Measurements from ENCODE around the gene RPS14.

The RPS14 gene

DNA sequence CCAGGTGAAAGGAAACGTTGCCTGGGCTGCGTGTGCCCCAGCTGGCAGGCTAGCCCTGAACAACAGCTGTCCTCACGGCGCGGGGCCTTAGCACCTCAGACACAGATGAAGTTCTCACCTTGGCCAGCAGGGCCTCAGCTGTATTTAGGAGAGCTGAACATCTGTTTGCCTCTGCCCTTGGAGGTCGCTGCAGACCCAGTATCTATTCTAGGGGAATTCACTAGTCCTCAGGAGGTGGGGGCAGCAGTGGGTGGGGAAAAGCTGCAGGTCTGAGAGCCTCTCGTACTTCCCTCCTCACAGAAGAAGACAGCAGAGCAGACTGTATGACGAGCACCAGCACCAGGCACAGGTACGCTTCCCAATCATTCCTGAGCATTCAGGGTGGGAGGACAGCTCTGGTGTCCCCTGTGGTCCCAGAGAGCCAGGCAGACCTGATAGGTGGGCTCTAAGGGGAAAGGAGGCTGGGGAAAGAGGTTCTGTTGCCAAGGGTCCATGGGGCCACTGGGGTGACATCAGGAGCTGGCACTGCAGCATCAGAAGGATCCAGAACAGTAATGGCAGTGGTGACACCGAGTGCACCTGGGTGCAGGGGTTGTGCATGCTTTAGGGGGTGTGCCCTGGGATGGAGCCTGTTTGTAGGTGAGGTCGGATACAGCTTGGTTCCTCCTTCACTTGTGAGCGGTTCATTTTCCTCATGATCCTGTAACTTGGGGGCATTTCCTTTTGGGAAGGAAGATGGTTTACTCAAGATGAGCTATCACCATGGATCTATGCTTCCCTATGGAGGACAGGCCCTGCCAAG is 50.6 kb downstream of the RPS14 start:
- no peak for DNase-seq (ENCODE audit: low spot score)

DNA sequence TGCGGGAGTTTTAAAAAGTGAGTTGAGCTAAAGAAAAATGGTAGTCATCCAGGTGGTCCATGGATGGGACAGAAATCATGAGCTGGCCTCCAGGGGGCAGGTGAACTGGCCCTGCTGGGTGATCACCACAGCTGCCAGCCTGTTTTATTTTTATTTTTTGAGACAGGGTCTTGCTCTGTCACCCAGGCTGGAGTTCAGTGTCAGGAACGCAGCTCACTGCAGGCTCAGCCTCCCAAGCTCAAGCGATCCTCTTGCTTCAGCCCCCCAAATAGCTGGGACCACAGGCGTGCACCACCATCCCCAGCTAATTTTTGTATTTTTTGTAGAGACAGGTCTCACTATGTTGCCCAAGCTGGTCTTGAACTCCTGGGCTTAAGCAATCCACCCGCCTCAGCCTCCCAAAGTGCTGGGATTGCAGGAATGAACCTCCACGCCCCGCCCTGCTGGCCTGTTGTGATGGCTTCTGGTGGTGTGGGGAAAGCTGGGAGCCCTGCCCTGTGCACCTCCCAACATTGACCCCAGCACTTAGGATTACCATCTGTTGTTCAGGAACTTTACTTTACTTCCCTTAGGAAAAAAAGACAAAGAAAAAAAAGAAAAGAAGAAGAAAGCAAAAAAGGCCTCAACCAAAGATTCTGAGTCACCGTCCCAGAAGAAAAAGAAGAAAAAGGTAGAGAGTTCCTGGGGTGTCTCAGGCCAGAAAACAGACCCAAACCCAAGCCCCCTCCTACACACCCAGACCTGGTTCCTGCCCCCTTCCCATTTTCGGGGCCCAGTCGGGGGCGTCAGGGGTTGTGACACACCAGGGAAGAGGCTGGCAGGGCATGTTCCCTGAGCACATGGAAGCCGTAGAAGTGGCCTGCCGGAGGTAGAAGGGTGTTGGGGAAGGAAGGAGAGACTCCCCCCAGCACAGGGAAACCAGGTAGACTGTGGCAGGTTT is 51.5 kb downstream of the RPS14 start:
- DNase-seq (ENCODE audit: low spot score), result no peak

GRCh38 chr5:150397146-150397781 is 52.3 kb downstream of the RPS14 start:
- DNase-seq (ENCODE audit: low spot score), result no peak

- no peak for DNase-seq (ENCODE audit: low spot score)
Measured at GRCh38 chr5:150396267-150396666, 53.3 kb downstream of the RPS14 start.

DNA sequence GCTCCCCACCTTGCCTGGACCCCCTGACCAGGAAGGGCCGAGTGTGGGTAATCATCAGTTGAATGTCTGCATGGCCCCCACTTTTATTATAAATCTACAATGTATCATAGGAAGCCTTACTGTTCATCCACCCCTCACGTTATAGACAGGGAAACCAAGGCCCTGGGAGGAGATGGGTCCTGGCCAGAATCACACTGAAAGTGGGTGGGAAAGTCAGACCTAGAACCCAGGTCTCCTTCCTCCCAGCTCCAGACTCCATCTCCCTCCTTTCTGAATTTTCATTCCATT is 53.9 kb downstream of the RPS14 start:
- DNase-seq (ENCODE audit: low spot score), result no peak

DNA sequence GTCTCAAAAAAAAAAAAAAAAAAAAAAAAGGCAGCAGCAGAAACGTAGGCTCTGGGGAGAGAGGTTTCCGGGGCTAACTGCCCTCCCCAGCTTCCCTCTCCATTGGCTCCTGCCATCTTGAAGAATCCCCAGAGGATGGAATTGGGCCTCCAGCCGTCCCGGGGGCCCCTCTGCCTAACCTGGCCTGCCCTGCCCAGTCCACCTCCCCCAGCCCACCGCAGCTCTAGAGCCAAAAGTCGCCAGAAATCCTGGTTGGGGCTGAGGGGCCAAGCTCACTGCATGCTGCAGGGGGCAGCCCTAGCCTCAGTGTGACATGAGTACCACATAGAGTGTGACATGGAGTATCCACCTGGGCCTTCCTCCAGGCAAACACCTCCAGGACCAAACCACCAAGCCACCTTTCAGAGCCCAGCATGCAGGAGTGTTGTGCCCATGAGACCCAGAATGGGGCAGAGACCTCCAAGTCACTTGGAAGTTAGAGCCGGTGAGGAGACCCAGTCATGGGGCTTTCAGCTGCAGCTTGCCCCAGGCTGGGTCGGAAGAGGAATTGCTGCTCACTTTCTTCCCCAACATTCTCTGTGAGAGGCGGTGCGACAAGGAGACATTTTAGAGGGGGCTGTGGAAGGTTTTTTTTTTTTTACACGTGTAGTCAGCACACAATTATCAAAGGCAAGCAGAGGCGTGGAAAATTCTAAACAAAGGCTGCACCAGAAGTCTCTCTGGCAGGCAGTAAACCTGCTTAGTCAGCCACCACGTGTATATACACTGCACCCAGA is 54.4 kb downstream of the RPS14 start:
- DNase-seq (ENCODE audit: low spot score), result no peak

- no peak for DNase-seq (ENCODE audit: low spot score)
Measured at GRCh38 chr5:150394131-150394530, 55.4 kb downstream of the RPS14 start.

DNA sequence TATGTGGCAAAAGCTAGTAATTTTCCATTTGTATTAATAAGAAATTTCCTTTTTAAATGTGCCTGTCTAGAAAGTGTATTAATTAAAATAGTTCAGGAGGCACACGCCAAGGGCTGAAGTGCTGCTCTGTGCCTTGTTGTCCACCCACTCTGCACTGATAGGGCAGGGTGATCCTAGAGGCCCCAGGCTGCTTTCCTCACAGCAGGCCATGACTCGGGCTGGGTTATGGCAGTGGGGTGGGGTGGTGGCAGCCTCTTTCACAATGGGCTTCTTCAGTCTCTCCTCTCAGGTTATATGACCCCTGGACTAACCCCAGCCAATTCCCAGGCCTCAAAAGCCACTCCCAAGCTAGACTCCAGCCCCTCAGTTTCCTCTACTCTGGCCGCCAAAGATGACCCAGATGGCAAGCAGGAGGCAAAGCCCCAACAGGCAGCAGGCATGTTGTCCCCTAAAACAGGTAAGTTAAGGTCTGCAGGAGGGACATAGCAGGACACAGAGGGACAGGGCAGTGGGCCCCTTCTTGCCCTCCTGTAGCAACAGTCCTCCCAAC is 56.4 kb downstream of the RPS14 start:
- DNase-seq (ENCODE audit: low spot score), result no peak

- DNase-seq (ENCODE audit: low spot score), result no peak
Measured at GRCh38 chr5:150392680-150393079, 56.9 kb downstream of the RPS14 start.

Data from globus pallidus (tissue), 1 donor.